WTC11 (cell line): Measurements from ENCODE around the gene TMIE.

Source experiments
- ATF1 ChIP-seq: sonication (generic); formaldehyde crosslinking; IDR thresholded peaks from 2 replicates; pipeline ENCODE4 v1.8.1; 2023; ENCODE audit warnings: mild to moderate bottlenecking, moderate library complexity, missing genetic modification reagents
- CTCF ChIP-seq: fragments of 200-600 bp; IDR thresholded peaks from 2 replicates; pipeline ENCODE4 v1.8.0; 2022; ENCODE audit warnings: antibody characterized with exemption
- ESRRA ChIP-seq: sonication (generic); formaldehyde crosslinking; IDR thresholded peaks from 2 replicates; pipeline ENCODE4 v1.8.1; 2022; ENCODE audit warnings: mild to moderate bottlenecking, missing genetic modification reagents, borderline replicate concordance
- FOXP1 ChIP-seq: sonication (generic); formaldehyde crosslinking; IDR thresholded peaks from 2 replicates; pipeline ENCODE4 v1.8.0; 2022; ENCODE audit warnings: missing genetic modification reagents, mild to moderate bottlenecking, moderate library complexity, borderline replicate concordance
- MLX ChIP-seq: sonication (generic); formaldehyde crosslinking; IDR thresholded peaks from 2 replicates; pipeline ENCODE4 v1.8.1; 2023; ENCODE audit warnings: mild to moderate bottlenecking, missing genetic modification reagents, moderate library complexity
- NR2C2 ChIP-seq: sonication (generic); formaldehyde crosslinking; IDR thresholded peaks from 2 replicates; pipeline ENCODE4 v1.8.0; 2022; ENCODE audit warnings: mild to moderate bottlenecking, missing genetic modification reagents
- TEAD4 ChIP-seq: sonication (generic); formaldehyde crosslinking; IDR thresholded peaks from 2 replicates; pipeline ENCODE4 v1.8.0; 2022; ENCODE audit warnings: mild to moderate bottlenecking, missing genetic modification reagents
- ZNF232 ChIP-seq: sonication (generic); formaldehyde crosslinking; IDR thresholded peaks from 2 replicates; pipeline ENCODE4 v1.8.0; 2022; ENCODE audit warnings: mild to moderate bottlenecking, missing genetic modification reagents
- ZNF317 ChIP-seq: sonication (generic); formaldehyde crosslinking; IDR thresholded peaks from 2 replicates; pipeline ENCODE4 v1.8.1; 2023; ENCODE audit warnings: low read depth, mild to moderate bottlenecking, moderate library complexity, missing genetic modification reagents, borderline replicate concordance
- TF ChIP-seq, protein P1 (sequence below): sonication (generic); formaldehyde crosslinking; IDR thresholded peaks from 2 replicates; pipeline ENCODE4 v1.8.1; 2023; ENCODE audit warnings: mild to moderate bottlenecking, missing genetic modification reagents, moderate library complexity

DNA sequence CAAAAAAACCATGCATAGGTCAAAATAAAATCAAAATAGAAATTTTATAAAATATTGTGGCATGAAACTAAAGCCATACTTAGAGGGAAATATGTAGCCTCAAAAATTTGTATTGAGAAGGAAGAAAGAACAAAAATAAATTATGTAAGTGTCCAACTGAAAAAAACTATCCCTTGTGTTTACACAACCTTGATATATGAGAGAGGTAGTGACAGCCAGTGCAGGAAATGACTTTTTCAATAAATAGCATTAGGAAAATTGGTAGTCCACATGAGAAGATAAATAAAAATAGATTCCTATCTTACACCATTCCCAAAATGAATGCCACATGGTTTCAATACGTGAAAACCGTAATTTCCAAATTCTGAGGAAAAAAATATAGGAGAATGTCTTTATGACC is 29.6 kb downstream of the TMIE start:
- TF ChIP-seq MLX (CRISPR knock-in tag) (no peak), CTCF (no peak), NR2C2 (CRISPR knock-in tag) (no peak), ZNF317 (CRISPR knock-in tag) (no peak), ESRRA (CRISPR knock-in tag) (no peak), ATF1 (no peak), TEAD4 (CRISPR knock-in tag) (no peak), ZNF232 (CRISPR knock-in tag) (no peak), FOXP1 (CRISPR knock-in tag) (no peak)
- TF ChIP-seq, protein P1, sequence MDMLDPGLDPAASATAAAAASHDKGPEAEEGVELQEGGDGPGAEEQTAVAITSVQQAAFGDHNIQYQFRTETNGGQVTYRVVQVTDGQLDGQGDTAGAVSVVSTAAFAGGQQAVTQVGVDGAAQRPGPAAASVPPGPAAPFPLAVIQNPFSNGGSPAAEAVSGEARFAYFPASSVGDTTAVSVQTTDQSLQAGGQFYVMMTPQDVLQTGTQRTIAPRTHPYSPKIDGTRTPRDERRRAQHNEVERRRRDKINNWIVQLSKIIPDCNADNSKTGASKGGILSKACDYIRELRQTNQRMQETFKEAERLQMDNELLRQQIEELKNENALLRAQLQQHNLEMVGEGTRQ (CRISPR knock-in tag): no peak
